KMS-11 (cell line): ENCODE results near the gene UTP3.

Experiments
- H2AFZ ChIP-seq: fragments of 200-600 bp; sonication (generic); 2 replicates; pipeline ENCODE4 v1.6.1; 2016; ENCODE audit warnings: antibody characterized with exemption, mixed run types, low read depth
- H3K27ac ChIP-seq: fragments of 200-600 bp; sonication (generic); 2 replicates; pipeline ENCODE4 v1.6.1; 2016; ENCODE audit warnings: mild to moderate bottlenecking, mixed run types
- H3K27me3 ChIP-seq: fragments of 200-600 bp; sonication (generic); 2 replicates; pipeline ENCODE4 v1.6.1; 2017; ENCODE audit warnings: mild to moderate bottlenecking, low read depth, mixed run types, moderate library complexity; ENCODE audit not compliant: insufficient read depth
- H3K36me3 ChIP-seq: fragments of 200-600 bp; sonication (generic); 2 replicates; pipeline ENCODE4 v1.6.1; 2017; ENCODE audit warnings: mild to moderate bottlenecking, mixed run types; ENCODE audit not compliant: insufficient read depth
- H3K4me1 ChIP-seq: fragments of 200-600 bp; sonication (generic); 2 replicates; pipeline ENCODE4 v1.6.1; 2016; ENCODE audit warnings: mild to moderate bottlenecking, low read depth, mixed run types; ENCODE audit not compliant: poor library complexity, severe bottlenecking
- H3K4me2 ChIP-seq: fragments of 200-600 bp; sonication (generic); 2 replicates; pipeline ENCODE4 v1.7.0; 2016; ENCODE audit warnings: mild to moderate bottlenecking, mixed run types
- H3K4me3 ChIP-seq: fragments of 200-600 bp; sonication (generic); IDR thresholded peaks from 2 replicates; pipeline ENCODE4 v1.6.1; 2017; ENCODE audit warnings: low read depth, low read length, mixed read lengths; ENCODE audit not compliant: insufficient read depth
- H3K79me2 ChIP-seq: fragments of 200-600 bp; sonication (generic); 2 replicates; pipeline ENCODE4 v1.6.1; 2016; ENCODE audit warnings: low read depth, mixed run types; ENCODE audit not compliant: insufficient read depth
- H3K9ac ChIP-seq: fragments of 200-600 bp; sonication (generic); 2 replicates; pipeline ENCODE4 v1.6.1; 2016; ENCODE audit warnings: mild to moderate bottlenecking, mixed run types
- H4K20me1 ChIP-seq: fragments of 200-600 bp; sonication (generic); 2 replicates; pipeline ENCODE4 v1.6.1; 2016; ENCODE audit warnings: mild to moderate bottlenecking, mixed run types; ENCODE audit not compliant: insufficient read depth
- CTCF ChIP-seq: fragments of 200-600 bp; sonication (generic); conservative IDR thresholded peaks from 2 replicates; pipeline ENCODE4 v1.6.1; 2017; ENCODE audit warnings: low read depth, mild to moderate bottlenecking, antibody characterized with exemption, low read length, moderate library complexity, mixed read lengths

UTP3 gene

GRCh38 chr4:70666369-70666768, 22.0 kb upstream of the UTP3 start, which contains the start of gene JCHAIN:
Gene JCHAIN (minus strand): TSS chr4:70666508. CDS start chr4:70666490, 18 bp downstream.
- Histone ChIP-seq H3K4me2 (peak within 1 kb of the TSS; percentile 99), H3K4me3 (peak within 1 kb of the TSS; percentile 87), H4K20me1 (no peaks in the 10 kb centered on the region), H3K9ac (peak within 1 kb of the TSS; percentile 92), H3K4me1 (peaks cover 84% of the 10 kb centered on the region), H3K27me3 (no peaks in the 10 kb centered on the region), H2AFZ (peak within 1 kb of the TSS; percentile 27; the same call in 1 of the 2 replicates), H3K36me3 (no peaks in the 10 kb centered on the region; the same call in 1 of the 2 replicates), H3K27ac (peak within 1 kb of the TSS; percentile 97), H3K79me2 (peaks cover 70% of the 10 kb centered on the region)
- TF ChIP-seq CTCF = no peak

DNA sequence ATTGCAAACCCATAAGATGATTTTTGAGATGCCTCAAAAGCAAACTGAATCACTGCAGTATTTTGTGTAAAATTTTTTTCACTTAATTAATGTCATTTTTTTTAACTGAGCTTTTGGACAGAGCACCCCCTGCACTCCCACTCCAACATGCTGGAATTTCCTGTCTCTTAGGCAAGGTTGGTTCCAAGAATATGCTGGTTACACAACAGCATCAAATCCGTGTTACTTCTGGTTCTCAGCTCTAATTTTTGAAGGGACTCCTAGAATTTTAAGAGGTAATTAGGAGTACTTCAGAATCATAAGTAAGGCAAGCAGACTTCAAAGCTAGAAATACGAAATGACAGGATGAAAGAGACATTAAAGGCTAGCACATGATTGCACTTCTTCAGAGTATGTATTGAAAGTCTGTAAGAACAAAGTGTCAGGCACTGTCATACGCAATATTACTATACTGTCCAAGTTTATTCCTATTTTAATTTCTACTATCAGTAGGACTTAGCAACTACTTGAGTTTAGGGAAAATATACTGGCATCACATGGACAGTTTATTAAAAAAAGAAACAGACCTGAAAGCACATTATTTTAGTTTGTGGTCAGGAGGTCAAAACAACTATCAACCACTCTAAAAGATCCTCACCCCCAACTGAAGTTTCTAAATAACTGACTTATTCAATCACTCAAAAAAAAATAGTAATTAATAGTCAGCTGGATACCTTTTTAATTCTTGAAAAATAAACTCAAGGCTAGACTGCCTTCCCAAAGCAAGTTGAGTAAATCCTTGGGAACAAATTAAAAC, 20.4 kb upstream of the UTP3 start:
- H3K79me2 ChIP-seq = peaks cover 55% of the 10 kb centered on the region
- no peaks in the 10 kb centered on the region for H4K20me1 ChIP-seq
- H3K4me2 ChIP-seq = peak overlapping the region; percentile 99
- peaks cover 84% of the 10 kb centered on the region for H3K4me1 ChIP-seq
- H2AFZ ChIP-seq = peak overlapping the region; percentile 27; the same call in 1 of the 2 replicates
- no peak for TF ChIP-seq CTCF
- H3K27ac ChIP-seq = peak overlapping the region; percentile 97
- H3K36me3 ChIP-seq = no peaks in the 10 kb centered on the region; the same call in 1 of the 2 replicates
- peak overlapping the region; percentile 92 for H3K9ac ChIP-seq
- no peak overlapping the region for H3K4me3 ChIP-seq
- no peaks in the 10 kb centered on the region for H3K27me3 ChIP-seq

- Histone ChIP-seq H3K27me3 (no peaks in the 10 kb centered on the region), H3K9ac (no peak overlapping the region), H3K4me3 (no peak overlapping the region), H3K36me3 (no peaks in the 10 kb centered on the region), H3K27ac (peak overlapping the region; percentile 97; the same call in 1 of the 2 replicates), H2AFZ (peak overlapping the region; percentile 5; the same call in 1 of the 2 replicates), H3K4me1 (peaks cover 90% of the 10 kb centered on the region), H3K4me2 (peak overlapping the region; percentile 99), H3K79me2 (peaks cover 29% of the 10 kb centered on the region), H4K20me1 (no peaks in the 10 kb centered on the region)
- no peak for TF ChIP-seq CTCF
Measured at GRCh38 chr4:70670332-70671014, 17.9 kb upstream of the UTP3 start.

GRCh38 chr4:70671091-70671490, 17.2 kb upstream of the UTP3 start:
- no peaks in the 10 kb centered on the region for H4K20me1 ChIP-seq
- H3K27me3 ChIP-seq = no peaks in the 10 kb centered on the region
- no peak for TF ChIP-seq CTCF
- no peak overlapping the region for H3K4me3 ChIP-seq
- H2AFZ ChIP-seq = peak overlapping the region; percentile 5; the same call in 1 of the 2 replicates
- peak overlapping the region; percentile 97; the same call in 1 of the 2 replicates for H3K27ac ChIP-seq
- H3K9ac ChIP-seq = no peak overlapping the region
- H3K79me2 ChIP-seq = peaks cover 23% of the 10 kb centered on the region
- peaks cover 96% of the 10 kb centered on the region for H3K4me1 ChIP-seq
- H3K36me3 ChIP-seq = no peaks in the 10 kb centered on the region
- H3K4me2 ChIP-seq = peak overlapping the region; percentile 99; the same call in 1 of the 2 replicates
